Amygdala (tissue), 56 donors: ENCODE data around the gene MGMT.

Source experiments
- DNase-seq, 56 donors: peaks; one replicate each; lab custom pipeline; 2025; lab: John Stamatoyannopoulos, UW

MGMT gene

DNA sequence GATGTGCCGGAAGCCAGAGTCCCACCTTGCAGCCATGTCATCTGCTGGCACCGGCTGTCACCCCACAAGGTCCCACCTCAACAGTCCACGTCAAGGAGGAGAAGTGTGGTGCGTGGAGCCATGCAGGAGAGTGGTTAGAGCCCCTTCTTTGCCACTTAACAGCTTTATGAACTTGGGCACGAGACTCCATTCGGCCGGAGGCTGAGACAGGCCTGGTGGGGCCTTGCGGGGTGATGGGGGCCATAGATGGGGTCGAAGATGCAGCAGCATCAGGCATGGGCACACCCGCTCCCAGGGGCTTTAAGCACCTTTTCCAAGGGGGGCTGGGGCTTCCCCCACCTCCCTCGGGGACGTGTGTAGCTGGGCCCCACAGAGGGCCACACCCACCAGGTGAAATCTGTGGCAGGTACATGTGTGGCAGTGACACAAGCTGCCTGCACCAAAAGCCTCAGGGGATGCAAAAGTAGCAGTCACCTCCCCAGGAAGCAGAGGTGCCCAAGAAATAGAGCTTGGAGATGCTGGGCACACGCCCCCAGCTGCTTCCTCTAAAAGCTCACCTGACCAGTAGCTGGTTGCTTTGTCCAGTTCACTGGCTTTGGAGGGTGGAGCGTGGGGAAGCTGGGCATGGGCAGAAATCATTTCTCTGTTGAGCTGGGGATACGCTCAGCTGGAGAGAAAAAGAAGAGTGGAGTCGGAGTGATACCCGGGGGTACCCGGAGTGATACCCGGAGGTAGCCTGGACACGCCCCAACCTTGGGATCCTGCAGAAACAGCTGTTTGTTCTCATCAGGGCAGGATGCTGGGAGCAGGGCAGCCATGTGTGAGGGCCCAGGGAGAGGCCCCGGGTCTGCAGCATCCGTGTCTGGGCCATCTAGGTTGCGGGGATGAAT is 297.2 kb downstream of the MGMT start:
- no peak for DNase-seq

- DNase-seq: no peak
Observed at GRCh38 chr10:129764901-129765663, 298.0 kb downstream of the MGMT start.

- no peak for DNase-seq
Observed at GRCh38 chr10:129765664-129766550, 298.9 kb downstream of the MGMT start.

GRCh38 chr10:129766611-129767550 is 299.8 kb downstream of the MGMT start:
- DNase-seq: no peak

GRCh38 chr10:129767751-129768150 is 300.7 kb downstream of the MGMT start:
- no peak for DNase-seq

DNA sequence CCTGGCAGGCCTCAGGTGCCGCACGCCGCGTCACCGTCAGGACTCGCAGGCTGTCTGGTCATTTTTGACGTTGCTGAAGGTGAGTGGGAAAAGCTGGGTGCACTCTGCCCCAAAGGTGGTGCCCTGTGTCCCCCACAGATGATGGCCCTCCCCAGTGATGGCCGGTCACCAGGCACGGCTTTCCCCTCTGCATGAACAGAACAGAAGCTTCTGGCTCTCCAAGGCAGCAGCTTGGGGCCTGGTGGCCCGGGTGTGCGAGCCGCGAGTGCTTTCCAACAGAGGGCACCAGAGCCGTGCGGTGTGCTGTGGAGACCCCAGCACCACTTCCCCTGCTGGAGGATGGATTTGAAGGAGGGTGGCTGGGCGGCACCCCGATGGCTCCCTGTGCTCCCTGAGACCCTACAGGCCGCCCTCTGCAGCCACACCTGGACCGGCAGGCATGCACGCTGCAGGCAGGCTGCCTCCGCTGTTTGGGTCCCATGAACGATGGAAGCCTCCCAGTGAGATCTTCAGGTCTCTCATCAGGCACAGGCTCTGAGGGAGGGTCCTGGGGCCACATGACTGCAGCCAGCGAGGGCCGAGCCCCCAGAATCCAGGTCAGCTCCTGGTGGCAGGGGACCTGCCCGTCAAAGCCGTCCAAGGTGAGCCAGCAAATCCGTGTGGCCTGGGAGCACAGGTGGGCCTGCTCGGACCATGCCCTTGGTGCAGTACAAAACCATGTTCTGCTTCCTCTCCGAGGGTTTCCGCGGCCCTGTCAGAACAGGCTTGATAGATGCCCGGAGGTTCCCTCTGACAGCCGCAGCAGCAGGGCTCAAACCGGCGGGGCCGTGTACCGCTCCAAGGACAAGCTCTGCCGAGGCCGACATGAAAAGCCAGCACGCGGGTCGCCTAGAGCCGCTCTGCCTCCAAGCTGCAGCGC is 301.7 kb downstream of the MGMT start:
- DNase-seq: no peak

GRCh38 chr10:129769381-129770116 is 302.5 kb downstream of the MGMT start:
- DNase-seq: no peak

DNA sequence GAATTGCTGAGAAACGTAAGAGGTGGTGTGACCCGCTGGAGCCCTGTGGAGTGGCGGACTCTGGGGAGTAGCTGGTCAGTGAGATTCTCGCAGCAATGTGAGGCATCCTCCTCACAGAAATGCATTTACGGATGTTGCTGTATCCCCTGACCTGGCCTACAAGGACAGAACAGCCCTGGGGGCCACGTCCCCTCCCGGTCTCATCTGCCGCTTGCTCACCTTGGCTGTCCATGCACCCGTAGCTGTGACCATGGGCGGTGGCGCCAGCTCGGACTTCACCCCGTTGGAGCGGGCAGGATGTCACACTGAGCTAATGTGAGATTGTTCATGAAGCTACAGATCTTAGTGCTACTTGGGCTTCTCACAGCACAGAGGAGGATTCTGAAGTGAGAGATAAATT is 303.2 kb downstream of the MGMT start:
- no peak for DNase-seq

GRCh38 chr10:129771024-129771423 is 304.0 kb downstream of the MGMT start:
- DNase-seq: no peak

GRCh38 chr10:129771576-129771975 is 304.5 kb downstream of the MGMT start:
- DNase-seq: no peak

DNA sequence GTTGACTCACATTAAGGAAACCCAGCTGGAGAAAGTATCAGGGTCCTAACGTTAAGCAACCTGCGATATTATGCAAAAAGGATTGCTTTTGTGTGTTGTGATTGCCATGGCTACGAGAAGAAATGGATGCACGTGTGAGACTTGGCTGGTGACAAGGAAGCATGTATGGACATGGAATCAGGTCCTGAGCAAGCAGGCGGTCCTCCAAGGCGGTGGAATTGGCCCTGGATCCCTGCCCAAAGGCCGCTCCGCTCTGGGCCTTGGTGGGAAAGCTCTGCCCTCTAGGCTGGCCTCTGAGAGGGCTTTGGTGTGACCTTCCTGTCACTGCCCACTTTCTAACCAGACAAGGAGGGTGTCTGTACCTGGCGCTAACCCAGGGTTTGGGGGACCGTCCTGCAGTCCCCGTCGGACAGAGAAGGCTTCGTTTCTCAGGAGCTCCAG is 305.0 kb downstream of the MGMT start:
- no peak for DNase-seq

- DNase-seq: no peak
Observed at GRCh38 chr10:129772468-129773358, 305.7 kb downstream of the MGMT start.

- DNase-seq: no peak
Observed at GRCh38 chr10:129773359-129773990, 306.4 kb downstream of the MGMT start.

DNA sequence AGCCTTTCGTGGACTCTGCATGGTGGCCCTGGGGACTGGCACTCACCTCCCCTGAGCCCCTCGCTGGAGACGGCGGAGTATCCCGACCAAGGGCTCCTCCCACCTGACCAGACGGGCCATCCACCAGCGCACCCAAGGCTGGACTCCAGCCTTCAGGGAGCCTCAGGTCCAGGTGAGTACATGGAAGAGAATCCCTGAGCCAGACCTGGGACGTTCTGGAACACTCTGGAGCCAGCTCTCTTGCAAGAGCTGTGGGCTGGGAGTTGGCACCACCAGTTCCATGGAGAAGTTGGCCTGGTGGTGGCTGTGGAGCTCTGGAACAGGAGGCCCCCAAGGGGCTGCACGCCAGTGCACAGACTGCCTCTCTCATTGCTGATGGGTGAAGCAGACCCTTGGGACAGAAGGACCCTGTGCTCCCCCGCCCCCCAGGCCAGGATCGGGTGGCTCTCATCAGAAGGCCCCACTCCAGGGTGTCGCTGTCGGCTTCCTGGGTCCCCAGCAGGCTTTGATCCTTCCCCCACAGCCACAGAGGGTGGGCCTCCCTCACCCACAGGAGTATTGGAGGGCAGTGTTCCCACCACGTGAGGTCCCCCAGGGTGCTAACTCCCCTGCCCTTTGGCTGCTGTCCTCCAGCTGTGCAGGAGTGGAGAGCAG is 307.2 kb downstream of the MGMT start:
- DNase-seq: no peak

- no peak for DNase-seq
Observed at GRCh38 chr10:129774736-129775401, 307.8 kb downstream of the MGMT start.
